Suppressor macrophage treated with lipopolysaccharide for 1 hour (primary cell): ENCODE data around the gene WDR36.
"Not testable (repeated sequence)": the region's sequence is repeated elsewhere in the genome, so short reads cannot be mapped to it uniquely, and the experiment has no call there.

Experiments
- DNase-seq, 3 donors: peaks; one replicate each; pipeline ENCODE4 v3.0.0-alpha.2; 2020 to 2022

WDR36 gene

GRCh38 chr5:111138096-111138495, 45.9 kb downstream of the WDR36 start:
- DNase-seq, result peak; percentile 30 to 60 (median 57)

GRCh38 chr5:111141471-111141870, 49.3 kb downstream of the WDR36 start:
- not testable (repeated sequence) for DNase-seq

- DNase-seq, result no peak
Measured at GRCh38 chr5:111142932-111143331, 50.8 kb downstream of the WDR36 start.

GRCh38 chr5:111143910-111144309, 51.8 kb downstream of the WDR36 start:
- DNase-seq, result no peak

- DNase-seq, result peak in 1 of 3 donors; percentile 12
Measured at GRCh38 chr5:111144352-111144930, 52.3 kb downstream of the WDR36 start.

- no peak for DNase-seq
Measured at GRCh38 chr5:111146053-111146452, 53.9 kb downstream of the WDR36 start.

- no peak for DNase-seq
Measured at GRCh38 chr5:111147502-111147901, 55.4 kb downstream of the WDR36 start.

- DNase-seq, result no peak
Measured at GRCh38 chr5:111151998-111152397, 59.9 kb downstream of the WDR36 start.

GRCh38 chr5:111153483-111153882, 61.3 kb downstream of the WDR36 start:
- DNase-seq, result no peak

GRCh38 chr5:111153945-111154344, 61.8 kb downstream of the WDR36 start:
- no peak for DNase-seq

- DNase-seq, result peak; percentile 74 to 81 (median 80)
Measured at GRCh38 chr5:111158105-111158744, 66.1 kb downstream of the WDR36 start.

GRCh38 chr5:111159845-111160244, 67.7 kb downstream of the WDR36 start:
- no peak for DNase-seq

- DNase-seq, result no peak
Measured at GRCh38 chr5:111163000-111163399, 70.9 kb downstream of the WDR36 start.

GRCh38 chr5:111165058-111165457, 72.9 kb downstream of the WDR36 start:
- DNase-seq, result no peak

GRCh38 chr5:111167551-111167950, 75.4 kb downstream of the WDR36 start:
- DNase-seq, result no peak

GRCh38 chr5:111168608-111169007, 76.5 kb downstream of the WDR36 start:
- no peak for DNase-seq

- DNase-seq, result no peak
Measured at GRCh38 chr5:111169269-111169668, 77.1 kb downstream of the WDR36 start.

- DNase-seq, result no peak
Measured at GRCh38 chr5:111170279-111170678, 78.1 kb downstream of the WDR36 start.

GRCh38 chr5:111172504-111172903, 80.4 kb downstream of the WDR36 start:
- DNase-seq, result no peak

- DNase-seq, result no peak
Measured at GRCh38 chr5:111173476-111173875, 81.3 kb downstream of the WDR36 start.
